GM19452 (cell line): Measurements from ENCODE around the gene SLC46A3.
"Not testable (repeated sequence)": the region's sequence is repeated elsewhere in the genome, so short reads cannot be mapped to it uniquely, and the experiment has no call there.

Experiments
- ATAC-seq: cut with Tn5 transposase; IDR thresholded peaks from one replicate; pipeline ENCODE4 v1.9.1; 2021; ENCODE audit not compliant: unreplicated experiment

SLC46A3 gene, protein sequence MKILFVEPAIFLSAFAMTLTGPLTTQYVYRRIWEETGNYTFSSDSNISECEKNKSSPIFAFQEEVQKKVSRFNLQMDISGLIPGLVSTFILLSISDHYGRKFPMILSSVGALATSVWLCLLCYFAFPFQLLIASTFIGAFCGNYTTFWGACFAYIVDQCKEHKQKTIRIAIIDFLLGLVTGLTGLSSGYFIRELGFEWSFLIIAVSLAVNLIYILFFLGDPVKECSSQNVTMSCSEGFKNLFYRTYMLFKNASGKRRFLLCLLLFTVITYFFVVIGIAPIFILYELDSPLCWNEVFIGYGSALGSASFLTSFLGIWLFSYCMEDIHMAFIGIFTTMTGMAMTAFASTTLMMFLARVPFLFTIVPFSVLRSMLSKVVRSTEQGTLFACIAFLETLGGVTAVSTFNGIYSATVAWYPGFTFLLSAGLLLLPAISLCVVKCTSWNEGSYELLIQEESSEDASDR

DNA sequence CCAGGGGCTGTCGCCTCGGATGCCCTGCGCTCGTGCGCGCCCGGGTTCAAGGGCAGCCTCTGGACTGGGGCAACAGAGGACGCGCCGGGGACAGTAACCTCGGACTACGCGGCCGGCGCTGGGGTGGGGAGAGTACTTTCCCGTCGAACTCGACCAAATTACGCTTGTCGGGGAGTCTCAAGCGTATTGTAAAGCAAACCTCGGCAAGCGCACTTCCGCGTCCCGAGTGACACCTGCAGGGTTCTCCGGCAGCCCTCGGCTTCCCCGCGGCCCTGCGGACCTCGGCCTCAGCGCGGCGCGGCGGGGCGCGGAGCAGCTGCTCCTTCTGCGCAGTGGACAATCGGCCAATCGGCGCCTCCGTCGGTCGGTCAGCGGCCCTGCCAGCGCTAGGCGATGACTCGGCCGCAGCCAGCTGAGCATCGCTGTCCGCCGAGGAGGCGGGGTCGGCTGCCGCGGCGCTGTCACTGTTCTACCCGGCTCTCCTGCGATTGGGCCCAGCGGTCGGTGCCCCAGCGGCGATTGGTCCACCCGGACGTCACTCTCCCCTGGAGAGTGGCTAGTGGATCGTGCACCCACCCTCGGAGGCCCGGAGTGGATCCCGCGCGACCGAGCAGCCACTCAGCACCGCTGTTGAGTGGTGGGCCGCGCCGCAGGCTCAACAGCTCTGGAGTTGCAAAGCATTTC, at the start of gene SLC46A3:
SLC46A3 (minus strand) TSS at position 428 of the 684 bp plus-strand sequence. CDS start 972 bp downstream, outside the sequence.
- peak; percentile 99 for ATAC-seq

DNA sequence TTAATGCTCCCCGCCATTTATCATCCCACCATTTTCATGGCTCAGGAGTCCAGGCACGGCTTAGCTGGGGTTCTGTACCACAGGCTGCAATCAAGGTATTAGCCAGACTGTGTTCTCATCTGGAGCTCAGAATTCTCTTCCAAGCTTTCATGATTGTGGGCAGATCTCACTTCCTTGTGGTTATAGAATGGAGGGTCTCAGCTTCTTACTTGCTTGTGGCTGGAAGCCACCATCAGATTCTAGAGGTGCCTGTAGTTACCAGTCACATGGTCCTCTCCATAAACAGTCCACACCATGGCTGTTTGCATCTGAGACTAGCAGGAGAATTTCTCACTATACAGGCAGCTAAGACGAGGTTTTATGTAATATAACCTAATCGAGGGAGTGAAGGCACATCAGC, 45.1 kb upstream of the SLC46A3 start:
- ATAC-seq, result no peak

GRCh38 chr13:28761586-28761985, 42.8 kb upstream of the SLC46A3 start:
- no peak for ATAC-seq

DNA sequence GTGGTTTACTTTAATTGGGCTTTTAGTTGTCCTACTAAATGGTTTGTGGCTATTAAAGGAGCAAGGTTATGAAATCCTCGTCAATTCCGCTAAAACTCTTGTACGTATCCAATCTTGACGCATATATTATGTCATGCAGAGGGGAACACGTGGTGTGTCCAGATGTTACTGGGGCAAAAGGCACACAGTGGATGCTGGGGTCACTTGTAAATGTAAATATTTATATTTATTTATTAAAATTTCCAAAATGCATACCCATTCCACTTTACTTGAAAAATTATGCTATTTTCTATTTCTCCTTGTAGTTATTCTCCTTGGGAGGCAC, 36.7 kb upstream of the SLC46A3 start:
- ATAC-seq, result no peak

- ATAC-seq, result no peak
These were observed 36.2 kb upstream of the SLC46A3 start for GRCh38 chr13:28754698-28755545.

DNA sequence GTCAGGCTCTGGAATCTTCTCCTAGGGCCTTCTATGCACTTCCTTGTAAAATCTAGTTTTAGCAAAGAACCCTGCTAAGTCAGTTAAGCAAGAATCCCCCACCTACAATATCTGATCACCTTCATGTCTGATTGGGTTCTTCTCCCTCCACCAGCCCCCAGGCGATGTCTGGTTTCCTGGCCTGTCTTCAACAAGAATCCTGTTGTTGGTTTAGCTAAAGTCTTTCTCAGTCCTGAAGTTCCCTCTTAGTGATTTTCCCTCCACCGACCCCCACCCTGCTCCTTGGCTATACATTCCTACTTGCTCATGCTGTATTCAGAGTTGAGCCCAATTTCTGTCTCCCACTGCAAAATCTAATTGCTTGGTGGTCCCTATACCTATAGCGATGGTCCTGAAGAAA, 35.2 kb upstream of the SLC46A3 start:
- no peak for ATAC-seq

- ATAC-seq, result no peak
These were observed 34.6 kb upstream of the SLC46A3 start for GRCh38 chr13:28753208-28753892.

GRCh38 chr13:28751175-28751960, 32.6 kb upstream of the SLC46A3 start:
- ATAC-seq, result no peak

DNA sequence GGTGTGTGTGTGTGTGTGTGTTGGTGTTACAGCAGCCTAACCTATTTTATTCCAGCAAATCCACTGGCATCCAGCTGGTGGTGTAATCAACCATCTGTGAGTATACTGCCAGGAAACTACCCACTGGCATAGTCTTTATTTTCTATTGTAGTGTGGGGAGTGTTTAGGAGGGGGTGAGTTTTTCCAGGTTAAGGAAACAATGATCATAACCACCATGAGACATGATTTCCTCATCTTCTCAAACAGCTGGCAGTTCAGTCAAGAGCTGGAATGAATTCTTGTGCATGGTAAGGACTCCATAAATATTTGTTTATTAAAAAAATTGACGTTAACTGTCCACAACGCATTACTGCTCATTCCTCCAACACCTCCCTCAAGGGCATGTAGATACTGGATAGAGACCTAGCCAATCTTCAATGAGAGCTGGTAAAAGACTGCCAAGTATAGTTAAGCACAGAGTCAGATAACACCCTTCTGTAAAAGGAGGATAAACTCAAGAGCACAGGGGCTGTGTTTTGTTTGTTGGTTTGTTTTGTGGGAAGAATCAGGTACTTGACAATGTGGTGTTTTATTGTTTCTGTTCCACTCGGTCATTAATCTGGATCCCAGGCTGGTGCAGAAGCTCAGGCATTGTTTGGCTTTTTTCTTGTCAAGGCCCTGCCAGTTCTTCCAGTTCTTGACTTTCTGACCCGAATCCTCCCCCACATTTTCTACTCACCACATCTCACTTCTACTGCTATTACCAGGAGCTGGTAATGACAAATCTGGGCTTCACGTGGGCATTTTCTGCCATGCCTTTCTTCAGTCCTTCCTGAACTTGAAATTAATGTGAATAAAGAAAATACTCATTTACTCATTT, 31.6 kb upstream of the SLC46A3 start:
- ATAC-seq, result no peak

DNA sequence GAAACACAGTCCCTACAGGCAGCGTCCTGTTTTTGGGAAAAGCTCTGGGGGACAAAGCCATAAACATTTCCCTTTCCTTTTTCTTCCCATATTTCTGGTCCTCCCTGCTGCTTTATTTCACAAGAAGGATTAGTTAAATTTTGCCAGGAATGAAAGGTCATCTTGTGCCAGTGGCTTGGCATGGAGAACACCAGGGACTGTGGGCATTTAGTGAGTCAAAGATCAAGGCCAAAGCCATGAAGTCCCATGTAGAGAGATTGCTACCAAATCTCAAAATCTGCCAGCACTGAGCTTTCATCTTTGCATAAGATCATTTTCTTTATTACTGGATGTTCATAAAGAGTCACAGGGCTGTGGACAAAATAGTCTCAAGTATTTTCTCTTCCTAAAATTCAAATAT, 29.1 kb upstream of the SLC46A3 start:
- ATAC-seq, result no peak

DNA sequence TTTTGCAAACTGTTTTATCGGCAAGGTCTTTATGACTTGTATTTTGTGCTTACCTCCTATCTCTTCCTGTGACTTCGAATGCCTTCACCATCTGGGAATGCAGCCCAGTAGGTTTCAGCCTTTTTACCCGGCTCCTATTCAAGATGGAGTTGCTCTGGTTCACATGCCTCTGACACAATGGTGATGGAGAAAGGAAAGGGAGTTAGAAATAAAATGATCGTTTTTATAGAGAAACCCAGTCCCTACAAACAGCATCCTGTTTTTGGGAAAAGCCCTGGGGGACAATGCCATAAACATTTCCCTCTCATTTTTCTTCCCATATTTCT, 27.5 kb upstream of the SLC46A3 start:
- no peak for ATAC-seq

DNA sequence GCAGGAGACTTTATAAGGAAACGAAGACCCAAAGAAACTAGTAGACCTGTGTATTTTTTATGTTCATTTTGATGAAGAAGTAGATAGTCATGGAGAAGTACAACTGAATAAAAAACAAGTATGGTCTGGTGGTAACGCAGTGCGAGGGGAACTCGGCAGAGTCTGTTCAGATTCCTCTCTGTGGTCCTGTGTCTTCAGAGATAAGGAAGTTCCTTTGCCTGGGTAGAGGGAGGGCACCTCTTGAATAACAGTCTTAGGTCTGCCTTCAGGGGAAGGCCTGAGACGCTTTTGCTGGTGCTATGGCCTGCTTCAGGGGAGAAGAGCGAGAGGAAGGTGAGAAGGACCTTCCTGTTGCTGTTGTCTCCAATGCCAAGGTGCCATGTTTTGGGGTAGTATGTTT, 25.9 kb upstream of the SLC46A3 start:
- ATAC-seq, result no peak

GRCh38 chr13:28744091-28744536, 25.3 kb upstream of the SLC46A3 start:
- no peak for ATAC-seq

- no peak for ATAC-seq
These were observed 24.8 kb upstream of the SLC46A3 start for GRCh38 chr13:28743499-28744083.

GRCh38 chr13:28743020-28743419, 24.2 kb upstream of the SLC46A3 start:
- no peak for ATAC-seq

- ATAC-seq, result not testable (repeated sequence)
These were observed 23.7 kb upstream of the SLC46A3 start for GRCh38 chr13:28742445-28742844.

- ATAC-seq, result no peak
These were observed 22.3 kb upstream of the SLC46A3 start for GRCh38 chr13:28741084-28741491.

DNA sequence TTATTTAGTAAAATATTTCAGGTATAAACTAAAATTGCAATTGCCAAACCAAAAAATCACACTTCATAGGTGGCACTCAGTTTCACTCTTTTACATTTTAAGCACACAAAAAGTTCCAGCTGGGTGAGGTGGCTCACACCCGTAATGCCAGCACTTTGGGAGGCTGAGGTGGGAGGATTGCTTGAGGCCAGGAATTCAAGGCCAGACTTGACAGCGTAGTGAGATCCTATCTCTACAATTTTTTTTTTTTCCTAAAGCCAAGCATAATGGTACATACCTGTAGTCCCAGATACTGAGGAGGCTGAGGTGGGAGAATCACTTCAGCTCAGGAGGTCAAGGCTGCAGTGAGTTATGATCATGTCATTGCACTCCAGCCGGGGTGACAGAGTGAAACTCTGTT, 20.6 kb upstream of the SLC46A3 start:
- ATAC-seq, result no peak

DNA sequence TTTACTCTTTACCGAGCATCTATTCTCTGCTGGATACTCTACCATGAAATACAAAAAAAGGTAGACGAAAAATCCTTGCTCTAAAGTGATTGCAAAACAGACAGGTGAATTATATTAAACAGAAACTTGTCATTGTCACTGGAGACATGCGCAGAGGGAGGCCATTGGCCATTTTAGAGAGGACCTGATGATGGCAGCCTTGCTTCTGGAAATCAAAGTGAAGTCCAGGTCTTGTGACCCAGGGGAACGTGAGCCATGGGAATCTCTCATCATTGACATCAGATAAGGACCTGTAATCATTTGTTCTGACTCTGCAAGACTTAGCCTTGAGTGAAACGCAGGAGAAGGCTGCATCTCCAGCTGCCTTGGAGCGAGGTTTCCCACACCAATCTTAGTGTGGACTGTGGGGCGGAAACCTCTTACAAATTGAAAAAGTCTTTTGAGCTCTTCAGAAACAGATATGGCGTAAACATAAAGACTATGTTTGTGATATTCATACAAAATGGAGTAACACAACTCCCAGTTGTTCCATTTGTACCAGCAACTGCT, 16.8 kb upstream of the SLC46A3 start:
- ATAC-seq, result no peak
